Lung (tissue), 12 donors: ENCODE results near the gene CCL27. TPM values are rescaled to one million over a fixed set of nuclear protein-coding genes. Genes with fewer than 3 reads are reported as not detected.
"Not testable (repeated sequence)": the region's sequence is repeated elsewhere in the genome, so short reads cannot be mapped to it uniquely, and the experiment has no call there.

Experiments used
- ATAC-seq: fragments of 200-7000 bp; cut with Tn5 transposase; one replicate; pipeline ENCODE4 v1.9.1; 2020; ENCODE audit warnings: moderate number of reproducible peaks; ENCODE audit not compliant: insufficient read depth, low FRiP score
- DNase-seq, 3 donors: peaks; one replicate each; pipeline ENCODE4 v3.0.0-alpha.2; 2013 to 2017
- H3K27ac ChIP-seq, 2 donors: one replicate each; pipeline ENCODE4 v1.5.1; 2013; ENCODE audit warnings: mild to moderate bottlenecking in 2 of 2, moderate library complexity in 2 of 2, control low read depth in 1 of 2, inconsistent platforms in 1 of 2, low read depth in 1 of 2, low read length in 1 of 2
- H3K27me3 ChIP-seq, 3 donors: one replicate each; pipeline ENCODE4 v1.5.1; 2013; ENCODE audit warnings: low read length in 2 of 3; ENCODE audit not compliant: control insufficient read depth in 3 of 3, insufficient read depth in 3 of 3
- H3K36me3 ChIP-seq, 4 donors: one replicate each; pipeline ENCODE4 v1.5.1; 2013; ENCODE audit warnings: low read length in 4 of 4, mild to moderate bottlenecking in 1 of 4, moderate library complexity in 1 of 4; ENCODE audit not compliant: control insufficient read depth in 4 of 4, insufficient read depth in 4 of 4
- H3K4me1 ChIP-seq, 5 donors: one replicate each; pipeline ENCODE4 v1.5.1; 2013; ENCODE audit warnings: low read length in 5 of 5, mild to moderate bottlenecking in 2 of 5, moderate library complexity in 1 of 5; ENCODE audit not compliant: control insufficient read depth in 5 of 5, insufficient read depth in 5 of 5
- H3K4me3 ChIP-seq: one replicate; pipeline ENCODE4 v1.5.1; 2013; ENCODE audit warnings: mild to moderate bottlenecking, control low read depth, moderate library complexity
- H3K9ac ChIP-seq, 2 donors: one replicate each; pipeline ENCODE4 v1.5.1; 2013; ENCODE audit warnings: low read length in 2 of 2, control low read depth in 1 of 2; ENCODE audit not compliant: insufficient read depth in 1 of 2
- H3K9me3 ChIP-seq, 4 donors: one replicate each; pipeline ENCODE4 v1.5.1; 2013; ENCODE audit warnings: low read length in 3 of 4, mild to moderate bottlenecking in 1 of 4, moderate library complexity in 1 of 4; ENCODE audit not compliant: control insufficient read depth in 4 of 4, insufficient read depth in 3 of 4
- CTCF ChIP-seq: IDR thresholded peaks from 2 replicates; pipeline ENCODE4 v1.5.1; 2012; ENCODE audit warnings: mild to moderate bottlenecking; ENCODE audit errors: control extremely low read depth, extremely low read depth
- WGBS, 2 donors: extraction: QIAGEN DNeasy Blood & Tissue Kit; methylation state at CpG; one replicate each; pipeline ENCODE4 v1.1.7; 2013; 5-methylcytosine and 5-hydroxymethylcytosine counted together
- polyA plus RNA-seq, 2 donors: library from polyadenylated mRNA; stranded (reverse); fragments of 200-250 nt; gene quantifications; one replicate each; pipeline ENCODE4 v1.2.1, GENCODE V29; 2013
- total RNA-seq, 2 donors: library from RNA; depleted of rRNA in 1 of 2; stranded (reverse); fragments of >200 nt in 1 of 2; gene quantifications; one replicate each; pipeline ENCODE4 v1.2.1, GENCODE V29; 2014 to 2021
- donor health status: control.
- donor health status: control.
- donor health status: Bipolar disorder and iron deficiency.
- donor health status: healthy.
- donor health status: DM: yes; HTN: yes; CAD: no.

Gene CCL27
- total and polyA plus RNA-seq, 4 donors: 0.05 to 0.55 TPM; not detected in 2

- H3K9me3 ChIP-seq: no peaks in the 10 kb centered on the region
- no peaks in the 10 kb centered on the region for H3K27me3 ChIP-seq
- peak within 1 kb of the TSS; percentile 81 to 83 for H3K27ac ChIP-seq
- peaks cover 0 to 29% (median 10%) of the 10 kb centered on the region in 5 donors for H3K4me1 ChIP-seq
- TF ChIP-seq CTCF: peak; percentile 22
- DNase-seq (peak; percentile 92 to 94 (median 93)), ATAC-seq (peak; percentile 94)
- peak within 1 kb of the TSS; percentile 50 to 74 for H3K9ac ChIP-seq
- H3K36me3 ChIP-seq: peaks cover 0 to 19% (median 16%) of the 10 kb centered on the region in 4 donors
- 5 to 7% methylated on average over 38 to 43 of the region's 43 CpGs for WGBS, 2 donors
- H3K4me3 ChIP-seq: peak within 1 kb of the TSS; percentile 70
Observed at GRCh38 chr9:34646211-34647083, 16.0 kb downstream of the CCL27 start, which contains the start of gene GALT. Gene GALT, plus strand, starts transcription at chr9:34646675. Its CDS starts 30 bp downstream, at chr9:34646705.

DNA sequence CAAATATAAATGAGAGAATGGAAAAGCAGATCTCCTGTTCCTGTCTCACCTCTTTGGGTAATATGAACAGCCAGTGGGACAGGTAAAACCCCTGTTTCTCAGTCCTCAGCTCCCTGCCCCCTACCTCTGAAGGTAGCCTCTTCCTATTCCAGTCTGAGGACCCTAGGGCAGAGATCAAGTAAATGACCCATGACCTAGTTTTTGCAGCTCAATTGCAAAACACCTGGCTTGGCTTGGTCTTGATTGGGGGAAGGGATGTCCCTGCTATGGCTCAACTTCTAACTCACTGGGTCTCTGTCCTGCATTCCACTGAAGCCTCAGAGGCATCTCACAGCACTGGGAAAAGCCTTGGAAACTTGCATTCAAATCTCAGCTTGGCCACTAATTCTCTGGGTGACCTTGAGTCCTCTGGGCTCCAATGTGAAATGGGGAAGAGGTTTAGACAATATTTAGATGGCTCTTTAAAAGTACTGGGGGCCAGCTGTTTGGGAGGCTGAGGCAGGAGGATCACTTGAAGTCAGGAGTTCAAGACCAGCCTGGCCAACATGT lies 17.6 kb downstream of the CCL27 start:
- no peak for TF ChIP-seq CTCF
- no peak overlapping the region for H3K9ac ChIP-seq

DNA sequence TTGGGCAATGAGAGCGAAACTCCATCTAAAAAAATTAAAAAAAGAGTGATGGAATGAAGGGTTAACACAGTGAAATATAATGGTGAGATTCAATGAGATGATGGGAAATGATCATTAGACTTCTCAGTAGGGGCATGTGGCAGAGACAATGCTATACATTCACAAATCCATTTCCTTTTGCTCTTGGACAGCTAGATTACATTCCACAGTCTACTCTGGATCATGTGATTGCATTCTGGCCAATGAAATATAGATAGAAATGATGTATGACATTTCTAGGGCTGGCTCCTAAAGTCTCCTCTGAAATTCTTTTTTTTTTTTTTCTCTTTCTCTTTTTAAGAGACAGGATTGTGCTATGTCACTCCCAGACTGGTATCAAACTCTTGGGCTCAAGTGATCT lies 19.8 kb downstream of the CCL27 start:
- no peak for DNase-seq
- no peak for TF ChIP-seq CTCF
- H3K4me3 ChIP-seq: no peak overlapping the region
- H3K9me3 ChIP-seq: no peaks in the 10 kb centered on the region
- ATAC-seq: no peak
- H3K27ac ChIP-seq: no peak overlapping the region
- H3K36me3 ChIP-seq: no peaks in the 10 kb centered on the region
- no peak overlapping the region for H3K9ac ChIP-seq
- H3K27me3 ChIP-seq: no peaks in the 10 kb centered on the region
- H3K4me1 ChIP-seq: peaks cover 0 to 24% (median 9%) of the 10 kb centered on the region in 5 donors
- WGBS, 2 donors: 94 to 98% methylated on average over 1 of the region's 1 CpG

More for the DNA sequence above, 17.6 kb downstream of the CCL27 start:
- Histone ChIP-seq H3K27me3 (no peaks in the 10 kb centered on the region), H3K36me3 (peaks cover 0 to 18% (median 14%) of the 10 kb centered on the region in 4 donors), H3K4me1 (peaks cover 0 to 18% (median 3%) of the 10 kb centered on the region in 5 donors), H3K27ac (no peak overlapping the region), H3K9me3 (no peaks in the 10 kb centered on the region), H3K4me3 (no peak overlapping the region)
- DNase-seq (no peak), ATAC-seq (no peak)

DNA sequence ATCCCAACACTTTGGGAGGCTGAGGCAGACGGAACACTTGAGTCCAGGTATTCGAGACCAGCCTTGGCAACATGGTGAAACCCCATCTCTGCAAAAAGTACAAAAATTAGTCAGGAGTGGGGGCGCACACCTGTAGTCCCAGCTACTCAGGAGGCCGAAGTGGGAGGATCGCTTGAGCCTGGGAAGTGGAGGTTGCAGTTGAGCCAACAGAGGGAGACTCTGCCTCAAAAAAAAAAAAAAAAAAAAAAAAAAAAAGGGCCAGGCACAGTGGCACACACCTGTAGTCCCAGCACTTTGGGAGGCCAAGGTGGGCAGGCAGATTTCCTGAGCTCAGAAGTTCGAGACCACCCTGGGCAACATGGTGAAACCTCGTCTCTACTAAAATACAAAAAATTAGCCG lies 23.1 kb downstream of the CCL27 start:
- H3K27ac ChIP-seq, H3K9me3 ChIP-seq, H3K27me3 ChIP-seq, H3K36me3 ChIP-seq, ATAC-seq, DNase-seq, H3K4me3 ChIP-seq, H3K9ac ChIP-seq: not testable (repeated sequence)
- WGBS, 2 donors: 85 to 93% methylated on average over 8 of the region's 8 CpGs
- peaks cover 0 to 19% (median 7%) of the 10 kb centered on the region in 5 donors for H3K4me1 ChIP-seq
